ENCODE data around the gene WNK1. TPM values are rescaled to one million over a fixed set of nuclear protein-coding genes. Genes with fewer than 3 reads are reported as not detected.
"Not testable (repeated sequence)": the region's sequence is repeated elsewhere in the genome, so short reads cannot be mapped to it uniquely, and the experiment has no call there.

WNK1 gene
- polyA plus RNA-seq, 1 experiment = 38.0 TPM

DNA sequence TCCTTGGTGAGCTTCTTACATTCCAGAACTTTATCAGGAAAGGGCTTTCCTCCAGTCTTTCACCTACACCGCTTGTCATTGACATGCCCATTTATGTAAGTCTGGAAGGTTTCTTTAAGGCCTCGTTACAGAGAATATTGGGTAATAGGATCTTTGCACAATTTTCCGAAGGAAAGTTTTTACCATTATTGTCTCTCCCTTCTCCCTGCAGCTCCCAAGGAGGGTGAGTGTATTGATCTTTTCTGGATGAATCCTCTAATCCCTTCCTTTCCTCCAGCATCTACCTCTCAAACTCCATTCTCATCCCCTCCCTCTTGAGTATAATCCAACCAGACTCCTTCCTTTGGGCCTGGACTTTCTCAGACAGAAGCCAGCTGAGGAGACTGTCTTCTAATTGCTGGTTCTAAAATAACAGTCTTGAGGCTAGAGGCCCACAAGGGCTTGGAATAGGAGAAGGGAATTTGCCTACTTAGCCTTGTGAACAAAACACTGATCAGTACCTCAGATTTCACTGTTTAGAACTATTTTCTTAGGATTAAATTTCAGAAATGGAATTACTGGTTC is 21.8 kb downstream of the WNK1 start:
- Histone ChIP-seq H3K9me3 (ENCODE audit: control insufficient read depth, insufficient read depth, low read length) (no peaks in the 10 kb centered on the region), H3K27ac (ENCODE audit: low read depth, low read length) (no peak overlapping the region), H3K4me3 (ENCODE audit: low read depth, low read length) (no peak overlapping the region), H3K27me3 (ENCODE audit: control insufficient read depth, insufficient read depth, low read length) (no peaks in the 10 kb centered on the region)
- no peak for DNase-seq (ENCODE audit: low read depth, low spot score)
- ChIA-PET CTCF (interaction anchor here (4.8 kb wide), 1 partner anchor 41 kb away, joined by 27 read pairs; no protein-coding TSS in a partner anchor), POLR2A (no interaction called here)
- TF ChIP-seq, protein P1, sequence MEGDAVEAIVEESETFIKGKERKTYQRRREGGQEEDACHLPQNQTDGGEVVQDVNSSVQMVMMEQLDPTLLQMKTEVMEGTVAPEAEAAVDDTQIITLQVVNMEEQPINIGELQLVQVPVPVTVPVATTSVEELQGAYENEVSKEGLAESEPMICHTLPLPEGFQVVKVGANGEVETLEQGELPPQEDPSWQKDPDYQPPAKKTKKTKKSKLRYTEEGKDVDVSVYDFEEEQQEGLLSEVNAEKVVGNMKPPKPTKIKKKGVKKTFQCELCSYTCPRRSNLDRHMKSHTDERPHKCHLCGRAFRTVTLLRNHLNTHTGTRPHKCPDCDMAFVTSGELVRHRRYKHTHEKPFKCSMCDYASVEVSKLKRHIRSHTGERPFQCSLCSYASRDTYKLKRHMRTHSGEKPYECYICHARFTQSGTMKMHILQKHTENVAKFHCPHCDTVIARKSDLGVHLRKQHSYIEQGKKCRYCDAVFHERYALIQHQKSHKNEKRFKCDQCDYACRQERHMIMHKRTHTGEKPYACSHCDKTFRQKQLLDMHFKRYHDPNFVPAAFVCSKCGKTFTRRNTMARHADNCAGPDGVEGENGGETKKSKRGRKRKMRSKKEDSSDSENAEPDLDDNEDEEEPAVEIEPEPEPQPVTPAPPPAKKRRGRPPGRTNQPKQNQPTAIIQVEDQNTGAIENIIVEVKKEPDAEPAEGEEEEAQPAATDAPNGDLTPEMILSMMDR (IDR thresholded peaks at IDR 0.05; ENCODE audit: low read depth, low read length) = no peak

DNA sequence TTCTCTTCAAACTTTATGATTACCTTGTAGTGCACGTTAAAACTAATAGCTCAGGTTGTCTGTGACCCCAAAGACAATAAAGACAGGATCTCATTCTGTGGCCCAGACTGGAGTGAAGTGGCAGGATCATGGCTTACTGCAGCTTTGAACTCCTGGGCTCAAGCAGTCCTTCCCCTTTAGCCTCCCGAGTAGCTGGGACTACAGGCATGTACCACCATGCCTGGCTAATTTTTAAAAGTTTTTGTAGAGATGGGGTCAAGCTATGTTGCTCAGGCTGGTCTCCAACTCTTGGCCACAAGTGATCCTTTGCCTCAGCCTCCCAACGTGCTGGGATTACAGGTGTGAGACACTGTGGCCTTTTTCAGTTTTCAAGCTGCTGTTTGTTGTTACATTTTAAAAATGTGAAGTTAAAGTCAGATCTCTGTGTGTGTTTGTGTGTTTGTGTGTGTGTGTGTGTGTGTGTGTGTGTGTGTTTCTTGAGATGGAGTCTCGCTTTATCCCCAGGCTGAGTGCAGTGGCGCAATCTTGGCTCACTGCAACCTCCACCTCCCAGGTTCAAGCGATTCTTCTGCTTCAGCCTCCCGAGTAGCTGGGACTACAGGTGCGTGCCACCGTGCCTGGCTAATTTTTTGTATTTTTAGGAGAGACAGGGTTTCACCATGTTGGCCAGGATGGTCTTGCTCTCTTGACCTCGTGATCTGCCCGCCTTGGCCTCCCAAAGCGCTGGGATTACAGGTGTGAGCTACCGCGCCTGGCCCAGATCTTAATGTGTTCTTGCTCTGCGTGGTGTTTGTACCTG is 23.8 kb downstream of the WNK1 start:
- not testable (repeated sequence) for DNase-seq (ENCODE audit: low read depth, low spot score); H3K9me3 ChIP-seq (ENCODE audit: control insufficient read depth, insufficient read depth, low read length); H3K4me3 ChIP-seq (ENCODE audit: low read depth, low read length); H3K27ac ChIP-seq (ENCODE audit: low read depth, low read length); H3K27me3 ChIP-seq (ENCODE audit: control insufficient read depth, insufficient read depth, low read length)
- ChIA-PET POLR2A (interaction anchor here (0.8 kb wide), 1 partner anchor 197 kb away, joined by 7 read pairs; no protein-coding TSS in a partner anchor), CTCF (interaction anchor here (1.3 to 4.8 kb wide), 5 partner anchors 15 to 39 kb away, joined by 4 to 28 read pairs (median 5); partner anchors contain the start of gene WNK1)

DNA sequence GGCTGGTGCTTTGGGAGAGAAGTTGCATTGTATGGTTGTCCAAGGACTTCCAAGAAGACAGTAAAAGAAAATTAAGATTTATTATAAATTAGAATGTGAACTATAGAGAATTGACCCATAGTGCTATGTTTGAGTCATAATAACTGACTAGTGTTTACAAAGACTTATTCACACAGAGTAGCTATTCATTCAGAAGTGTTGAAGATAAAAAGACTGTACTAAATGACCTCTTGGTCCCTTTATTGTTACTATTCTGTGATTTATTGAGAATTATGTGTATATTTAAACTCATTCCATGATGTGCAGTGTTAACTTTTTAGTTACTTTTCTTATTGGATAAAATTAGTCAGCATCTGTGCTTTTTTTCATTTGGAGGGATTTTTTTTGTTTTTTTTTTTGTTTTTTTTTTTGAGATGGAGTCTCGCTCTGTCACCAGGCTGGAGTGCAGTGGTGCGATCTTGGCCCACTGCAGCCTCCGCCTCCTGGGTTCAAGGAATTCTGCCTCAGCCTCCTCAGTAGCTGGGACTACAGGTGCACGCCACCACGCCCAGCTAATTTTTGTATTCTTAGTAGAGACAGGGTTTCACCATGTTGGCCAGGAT is 24.5 kb downstream of the WNK1 start:
- CTCF ChIA-PET = interaction anchor here (0.7 to 4.8 kb wide), 6 partner anchors 16 to 207 kb away, joined by 3 to 28 read pairs (median 4); partner anchors contain the start of gene WNK1
- not testable (repeated sequence) for H3K4me3 ChIP-seq (ENCODE audit: low read depth, low read length); H3K9me3 ChIP-seq (ENCODE audit: control insufficient read depth, insufficient read depth, low read length); H3K27me3 ChIP-seq (ENCODE audit: control insufficient read depth, insufficient read depth, low read length); H3K27ac ChIP-seq (ENCODE audit: low read depth, low read length); DNase-seq (ENCODE audit: low read depth, low spot score)
- POLR2A ChIA-PET = interaction anchor here (0.6 to 0.8 kb wide), 2 partner anchors 31 to 198 kb away, joined by 5 to 7 read pairs; no protein-coding TSS in a partner anchor

DNA sequence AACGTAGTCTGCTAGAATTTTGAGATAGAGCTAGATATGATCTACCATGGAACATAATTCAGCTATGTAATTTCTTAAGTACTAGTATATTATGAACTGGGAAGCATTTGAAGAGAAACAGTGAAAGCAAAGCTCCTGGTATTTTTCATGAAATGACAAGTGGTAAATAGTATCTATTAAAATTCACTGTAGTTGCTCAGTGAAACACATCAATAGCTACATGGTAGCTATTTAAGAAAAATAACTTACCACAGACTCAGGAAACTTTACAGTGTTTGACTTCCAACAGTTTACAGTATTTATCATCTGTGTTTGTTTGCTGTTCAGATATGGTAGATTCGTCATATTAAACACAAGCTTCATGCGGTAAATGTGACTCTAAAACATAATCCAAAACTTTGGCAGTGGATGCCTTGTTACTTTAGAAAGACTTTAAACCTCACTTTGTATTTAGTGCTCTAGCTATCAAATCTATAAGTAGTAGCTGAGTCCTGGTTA is 25.2 kb downstream of the WNK1 start:
- no peak overlapping the region for H3K27ac ChIP-seq (ENCODE audit: low read depth, low read length)
- no peaks in the 10 kb centered on the region for H3K27me3 ChIP-seq (ENCODE audit: control insufficient read depth, insufficient read depth, low read length)
- no peak for DNase-seq (ENCODE audit: low read depth, low spot score)
- no peak overlapping the region for H3K4me3 ChIP-seq (ENCODE audit: low read depth, low read length)
- no peaks in the 10 kb centered on the region for H3K9me3 ChIP-seq (ENCODE audit: control insufficient read depth, insufficient read depth, low read length)
- ChIA-PET POLR2A (interaction anchor here (0.6 kb wide), 1 partner anchor 30 kb away, joined by 5 read pairs; no protein-coding TSS in a partner anchor), CTCF (interaction anchor here (0.7 to 4.8 kb wide), 7 partner anchors 17 to 341 kb away, joined by 3 to 28 read pairs (median 4); partner anchors contain the start of gene WNK1)
- TF ChIP-seq, protein P1 (IDR thresholded peaks at IDR 0.05; ENCODE audit: low read depth, low read length) = no peak

DNA sequence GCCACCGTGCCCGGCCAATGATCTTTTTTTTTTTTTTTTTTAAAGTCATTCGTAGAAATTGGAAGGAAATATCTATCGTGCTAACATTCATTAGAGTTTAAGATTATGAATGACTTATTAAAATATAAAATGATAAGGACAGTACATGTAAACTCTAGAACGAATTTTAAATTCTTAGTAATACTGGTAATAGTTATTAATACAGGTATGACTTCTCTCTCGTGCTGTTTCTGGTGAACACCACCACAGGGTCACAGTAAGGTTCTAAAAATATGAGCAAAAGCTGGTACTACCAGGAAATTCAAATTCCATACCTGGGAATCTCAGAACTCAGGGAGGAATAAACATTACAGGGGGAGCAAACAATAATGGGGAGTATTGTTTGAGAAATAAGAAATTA is 26.2 kb downstream of the WNK1 start:
- CTCF ChIA-PET = no interaction called here
- H3K27ac ChIP-seq (ENCODE audit: low read depth, low read length) = no peak overlapping the region
- POLR2A ChIA-PET = no interaction called here
- no peaks in the 10 kb centered on the region for H3K9me3 ChIP-seq (ENCODE audit: control insufficient read depth, insufficient read depth, low read length)
- TF ChIP-seq, protein P1 (IDR thresholded peaks at IDR 0.05; ENCODE audit: low read depth, low read length) = no peak
- H3K27me3 ChIP-seq (ENCODE audit: control insufficient read depth, insufficient read depth, low read length) = no peaks in the 10 kb centered on the region
- no peak for DNase-seq (ENCODE audit: low read depth, low spot score)
- no peak overlapping the region for H3K4me3 ChIP-seq (ENCODE audit: low read depth, low read length)
